H9 (cell line): ENCODE data around the gene PPM1J. TPM values are rescaled to one million over a fixed set of nuclear protein-coding genes. Genes with fewer than 3 reads are reported as not detected.
"Not testable (repeated sequence)": the region's sequence is repeated elsewhere in the genome, so short reads cannot be mapped to it uniquely, and the experiment has no call there.

Source experiments
- DNase-seq: peaks from one replicate; pipeline ENCODE4 v3.0.0-alpha.2; 2017
- H2AFZ ChIP-seq: one replicate; pipeline ENCODE4 v1.6.1; 2013; ENCODE audit warnings: mild to moderate bottlenecking, low read length, control low read depth, moderate library complexity
- H2AK5ac ChIP-seq: 2 replicates; pipeline ENCODE4 v1.6.1; 2013; ENCODE audit warnings: low read length, control low read depth, mixed read lengths; ENCODE audit not compliant: insufficient read length
- H2BK120ac ChIP-seq: one replicate; pipeline ENCODE4 v1.6.1; 2013; ENCODE audit warnings: low read depth, mild to moderate bottlenecking, low read length, control low read depth, inconsistent platforms; ENCODE audit not compliant: poor library complexity, severe bottlenecking
- H2BK12ac ChIP-seq: 2 replicates; pipeline ENCODE4 v1.6.1; 2013; ENCODE audit warnings: low read length, control low read depth, mixed read lengths, low read depth; ENCODE audit not compliant: insufficient read length
- H2BK15ac ChIP-seq: 2 replicates; pipeline ENCODE4 v1.6.1; 2013; ENCODE audit warnings: low read depth, low read length, control low read depth
- H2BK20ac ChIP-seq: one replicate; pipeline ENCODE4 v1.6.1; 2013; ENCODE audit warnings: low read depth, mild to moderate bottlenecking, low read length, control low read depth, inconsistent platforms; ENCODE audit not compliant: poor library complexity, severe bottlenecking
- H2BK5ac ChIP-seq: 2 replicates; pipeline ENCODE4 v1.6.1; 2013; ENCODE audit warnings: low read length, control low read depth, mixed read lengths; ENCODE audit not compliant: insufficient read length
- H3K14ac ChIP-seq: 2 replicates; pipeline ENCODE4 v1.6.1; 2013; ENCODE audit warnings: low read length, control low read depth; ENCODE audit not compliant: insufficient read depth
- H3K18ac ChIP-seq: 2 replicates; pipeline ENCODE4 v1.6.1; 2013; ENCODE audit warnings: low read depth, mild to moderate bottlenecking, mixed read lengths, low read length, control low read depth; ENCODE audit not compliant: insufficient read length
- H3K23ac ChIP-seq: 2 replicates; pipeline ENCODE4 v1.6.1; 2013; ENCODE audit warnings: low read length, control low read depth, mixed read lengths, low read depth; ENCODE audit not compliant: insufficient read length
- H3K23me2 ChIP-seq: 2 replicates; pipeline ENCODE4 v1.6.1; 2013; ENCODE audit warnings: low read depth, mild to moderate bottlenecking, mixed read lengths, low read length, control low read depth; ENCODE audit not compliant: insufficient read length, poor library complexity, severe bottlenecking
- H3K27ac ChIP-seq: 2 replicates; pipeline ENCODE4 v1.5.1; 2013; ENCODE audit warnings: low read length, control low read depth, mixed read lengths, low read depth; ENCODE audit not compliant: insufficient read length
- H3K27me3 ChIP-seq: 2 replicates; pipeline ENCODE4 v1.6.1; 2013; ENCODE audit warnings: low read length, control low read depth, inconsistent platforms; ENCODE audit not compliant: insufficient read depth
- H3K4ac ChIP-seq: 2 replicates; pipeline ENCODE4 v1.6.1; 2013; ENCODE audit warnings: low read depth, mild to moderate bottlenecking, control low read depth, inconsistent platforms, low read length, moderate library complexity
- H3K4me1 ChIP-seq: 2 replicates; pipeline ENCODE4 v1.6.1; 2013; ENCODE audit warnings: low read length, control low read depth, inconsistent platforms; ENCODE audit not compliant: insufficient read depth
- H3K4me2 ChIP-seq: 2 replicates; pipeline ENCODE4 v1.6.1; 2013; ENCODE audit warnings: low read length, control low read depth, mixed read lengths; ENCODE audit not compliant: insufficient read length, insufficient read depth
- H3K56ac ChIP-seq: 2 replicates; pipeline ENCODE4 v1.6.1; 2013; ENCODE audit warnings: low read depth, mild to moderate bottlenecking, mixed read lengths, low read length, control low read depth; ENCODE audit not compliant: insufficient read length
- H3K79me1 ChIP-seq: 2 replicates; pipeline ENCODE4 v1.6.1; 2013; ENCODE audit warnings: low read depth, mild to moderate bottlenecking, moderate library complexity, low read length, control low read depth, inconsistent platforms; ENCODE audit not compliant: insufficient read depth, poor library complexity, severe bottlenecking
- H3K79me2 ChIP-seq: 2 replicates; pipeline ENCODE4 v1.6.1; 2013; ENCODE audit warnings: low read length, control low read depth, inconsistent platforms; ENCODE audit not compliant: insufficient read depth
- H3K9ac ChIP-seq: 2 replicates; pipeline ENCODE4 v1.6.1; 2013; ENCODE audit warnings: low read length, control low read depth, mixed read lengths; ENCODE audit not compliant: insufficient read length; ENCODE audit errors: extremely low read depth
- H3K9me3 ChIP-seq: one replicate; pipeline ENCODE4 v1.6.1; 2013; ENCODE audit warnings: low read depth, low read length, inconsistent platforms; ENCODE audit not compliant: control insufficient read depth
- H3T11ph ChIP-seq: one replicate; pipeline ENCODE4 v1.6.1; 2013; ENCODE audit warnings: mild to moderate bottlenecking, low read length, control low read depth, inconsistent platforms
- H4K20me1 ChIP-seq: one replicate; pipeline ENCODE4 v1.6.1; 2013; ENCODE audit not compliant: control insufficient read depth, insufficient read length, insufficient read depth
- H4K5ac ChIP-seq: 2 replicates; pipeline ENCODE4 v1.6.1; 2013; ENCODE audit warnings: low read depth, mild to moderate bottlenecking, mixed read lengths, low read length, control low read depth; ENCODE audit not compliant: insufficient read length
- H4K8ac ChIP-seq: replicated peaks from 2 replicates; pipeline ENCODE4 v1.6.1; 2013; ENCODE audit warnings: low read length, control low read depth, mixed read lengths, low read depth; ENCODE audit not compliant: insufficient read length
- H4K91ac ChIP-seq: 2 replicates; pipeline ENCODE4 v1.6.1; 2013; ENCODE audit warnings: low read depth, mild to moderate bottlenecking, moderate library complexity, mixed read lengths, low read length, control low read depth; ENCODE audit not compliant: insufficient read length
- H3K27ac Mint-ChIP-seq, 3 experiments: 2 replicates in 2 of 3; 3 replicates in 1 of 3; pipeline ENCODE4 v1.8.0; 2020 to 2021; ENCODE audit warnings: mixed read lengths in 3 of 3, mild to moderate bottlenecking in 1 of 3, moderate library complexity in 1 of 3
- H3K27me3 Mint-ChIP-seq: 2 replicates; pipeline ENCODE4 v1.8.0; 2021; ENCODE audit warnings: low read depth, mild to moderate bottlenecking, moderate library complexity, mixed read lengths
- H3K36me3 Mint-ChIP-seq, 3 experiments: 2 replicates in 2 of 3; 3 replicates in 1 of 3; pipeline ENCODE4 v1.8.0; 2020 to 2021; ENCODE audit warnings: low read depth in 3 of 3, mixed read lengths in 3 of 3; ENCODE audit not compliant: insufficient read depth in 1 of 3
- H3K4me1 Mint-ChIP-seq, 2 experiments: 2 replicates each; pipeline ENCODE4 v1.8.0; 2020; ENCODE audit warnings: mixed read lengths in 2 of 2
- H3K4me3 Mint-ChIP-seq, 2 experiments: 2 replicates in 1 of 2; 3 replicates in 1 of 2; pipeline ENCODE4 v1.8.0; 2020 to 2021; ENCODE audit warnings: mild to moderate bottlenecking in 2 of 2, mixed read lengths in 2 of 2, moderate library complexity in 1 of 2
- H3K9me3 Mint-ChIP-seq, 2 experiments: 2 replicates in 1 of 2; 3 replicates in 1 of 2; pipeline ENCODE4 v1.8.0; 2020; ENCODE audit warnings: mild to moderate bottlenecking in 2 of 2, mixed read lengths in 2 of 2, moderate library complexity in 1 of 2
- CTCF ChIP-seq: fragments of 200-600 bp; sonication (generic); conservative IDR thresholded peaks from 3 replicates; pipeline ENCODE4 v1.8.0; 2021; ENCODE audit warnings: antibody characterized with exemption, mild to moderate bottlenecking
- WGBS: extraction: QIAGEN DNeasy Blood & Tissue Kit; methylation state at CpG from one replicate; pipeline ENCODE4 v1.1.7; 2013; ENCODE audit warnings: missing lambda C conversion rate, low lambda C conversion rate, mixed read lengths; ENCODE audit not compliant: insufficient read length; ENCODE audit errors: extremely low coverage; 5-methylcytosine and 5-hydroxymethylcytosine counted together
- total RNA-seq: library from RNA; stranded (reverse); gene quantifications from 2 replicates; pipeline ENCODE4 v1.2.1, GENCODE V29; 2021

PPM1J gene
- total RNA-seq, 1 experiment from 2014 or later = 12.7 TPM

- H3K36me3 Mint-ChIP-seq = peaks cover 0 to 6% (median 0%) of the 10 kb centered on the region in 3 experiments; a peak in 3 of 7 replicates
- H3K23ac ChIP-seq = no peak overlapping the region
- TF ChIP-seq CTCF = no peak
- no peak overlapping the region for H3K4me3 Mint-ChIP-seq
- H3K14ac ChIP-seq = no peak overlapping the region
- no peak overlapping the region for H4K5ac ChIP-seq
- H3K56ac ChIP-seq = no peak overlapping the region
- H3K4ac ChIP-seq = no peak overlapping the region
- H3K18ac ChIP-seq = no peak overlapping the region
- no peak overlapping the region for H2AK5ac ChIP-seq
- no peak overlapping the region for H3K9ac ChIP-seq
- H3K27me3 Mint-ChIP-seq = peaks cover 64% of the 10 kb centered on the region
- H3K27ac Mint-ChIP-seq = no peak overlapping the region
- H2BK20ac ChIP-seq = no peak overlapping the region
- H3K4me1 Mint-ChIP-seq = peaks cover 17 to 26% of the 10 kb centered on the region in 2 experiments
- WGBS = no CpG with 5 or more reads among the region's 1 CpG
- H3K4me2 ChIP-seq = no peak overlapping the region
- H2AFZ ChIP-seq = no peak overlapping the region
- no peaks in the 10 kb centered on the region for H3K23me2 ChIP-seq
- no peaks in the 10 kb centered on the region for H3K79me2 ChIP-seq
- no peaks in the 10 kb centered on the region for H3K27me3 ChIP-seq
- no peaks in the 10 kb centered on the region for H3K4me1 ChIP-seq
- H3K9me3 Mint-ChIP-seq = peaks cover 5 to 9% of the 10 kb centered on the region in 2 experiments; a peak in 3 of 5 replicates
- no peak overlapping the region for H4K91ac ChIP-seq
- H2BK15ac ChIP-seq = no peak overlapping the region
- no peak overlapping the region for H3K27ac ChIP-seq
- no peaks in the 10 kb centered on the region for H3K79me1 ChIP-seq
- no peaks in the 10 kb centered on the region for H4K20me1 ChIP-seq
- DNase-seq = no peak
- no peaks in the 10 kb centered on the region for H3K9me3 ChIP-seq
- no peak overlapping the region for H3T11ph ChIP-seq
- H4K8ac ChIP-seq = no peak overlapping the region
- no peak overlapping the region for H2BK12ac ChIP-seq
- no peak overlapping the region for H2BK120ac ChIP-seq
- H2BK5ac ChIP-seq = no peak overlapping the region
Measured at GRCh38 chr1:112729909-112730308, 14.8 kb upstream of the PPM1J start.

GRCh38 chr1:112729011-112729410, 13.9 kb upstream of the PPM1J start:
- H3K4me1 ChIP-seq, H3K56ac ChIP-seq, H3K9me3 ChIP-seq, H2BK5ac ChIP-seq, H3K9ac ChIP-seq, H4K20me1 ChIP-seq, H3K23me2 ChIP-seq, H3K18ac ChIP-seq, H3K27ac ChIP-seq, H3K23ac ChIP-seq, H3K27me3 ChIP-seq, H3T11ph ChIP-seq, H3K14ac ChIP-seq, H2BK15ac ChIP-seq, H4K8ac ChIP-seq, H3K79me1 ChIP-seq, H3K36me3 Mint-ChIP-seq, H3K4me3 Mint-ChIP-seq, H3K4me2 ChIP-seq, H2BK12ac ChIP-seq, H2AK5ac ChIP-seq, H4K5ac ChIP-seq, H3K79me2 ChIP-seq, H2BK120ac ChIP-seq, DNase-seq, H2BK20ac ChIP-seq, H3K27ac Mint-ChIP-seq, H3K9me3 Mint-ChIP-seq, H2AFZ ChIP-seq, H4K91ac ChIP-seq, H3K4ac ChIP-seq: not testable (repeated sequence)
- Mint-ChIP-seq H3K27me3 (peaks cover 63% of the 10 kb centered on the region), H3K4me1 (peaks cover 17 to 26% of the 10 kb centered on the region in 2 experiments)
- no CpG with 5 or more reads among the region's 3 CpGs for WGBS
